SK-N-MC (cell line): Measurements from ENCODE around the gene PROSER3.
A peak's percentile ranks its signal among the peaks of the same experiment; 100 is the strongest.

Experiments used
- EZH2 ChIP-seq: fragments of 200-600 bp; sonication (generic); IDR thresholded peaks from one replicate; pipeline ENCODE4 v1.6.1; 2017; ENCODE audit warnings: antibody characterized with exemption
- FOXP2 ChIP-seq: optimal IDR thresholded peaks from 2 replicates; pipeline ENCODE3; 2011; ENCODE audit warnings: mild to moderate bottlenecking, moderate library complexity; ENCODE audit not compliant: insufficient read depth; ENCODE audit errors: extremely low read length, control extremely low read depth
- POLR2AphosphoS5 ChIP-seq: IDR thresholded peaks from 2 replicates; pipeline ENCODE4 v1.6.1; 2012; ENCODE audit warnings: mild to moderate bottlenecking, low read depth, low read length, borderline replicate concordance

DNA sequence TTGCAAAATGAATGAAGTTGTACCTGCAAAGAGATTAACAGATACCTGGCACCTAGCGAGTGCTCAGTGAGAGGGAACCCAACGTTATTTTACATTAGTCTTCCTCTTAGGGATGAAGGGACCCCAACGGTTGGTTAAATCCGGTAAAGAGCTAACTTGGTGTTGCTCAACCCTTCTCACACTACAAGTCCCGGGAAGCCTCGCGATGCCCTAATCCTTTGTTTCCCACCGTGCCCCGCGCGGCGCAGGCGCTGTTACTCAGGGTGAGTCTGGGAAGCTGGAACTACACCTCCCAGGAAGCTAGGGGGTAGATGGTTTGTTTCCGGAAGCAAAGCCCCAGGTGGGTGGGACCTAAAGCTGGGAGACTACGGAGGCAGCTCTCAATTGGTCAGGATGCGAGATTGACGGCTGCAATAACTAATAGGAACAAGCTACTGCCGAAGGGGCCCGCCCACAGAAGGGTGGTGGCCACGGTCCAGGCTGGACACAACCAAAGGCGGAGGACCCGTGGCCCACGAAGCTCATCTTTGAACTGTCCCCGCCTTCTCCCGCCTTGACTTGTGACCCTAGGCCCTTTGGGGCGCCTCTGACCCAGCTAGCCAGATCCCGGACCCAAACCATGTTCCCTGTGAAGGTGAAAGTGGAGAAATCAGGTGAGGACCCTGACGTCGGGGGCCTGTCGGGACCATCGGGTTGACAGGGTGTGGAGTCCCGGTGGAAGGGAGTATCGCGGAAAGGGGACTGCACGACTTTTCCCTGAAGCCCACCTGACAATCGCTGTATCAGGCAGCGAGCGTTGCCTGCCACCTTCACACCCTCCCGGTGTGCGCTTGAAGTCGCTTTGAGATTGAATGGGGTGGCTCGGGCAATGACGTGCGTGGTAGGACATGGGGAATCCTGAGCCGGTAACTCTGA lies 9.6 kb upstream of the PROSER3 start, which contains the start of gene LIN37:
- peak; percentile 74 for TF ChIP-seq POLR2AphosphoS5
- no peak for TF ChIP-seq EZH2
- no peak for TF ChIP-seq FOXP2
